Hepatic stellate cell (primary cell): ENCODE measurements around the gene PIGX.

Experiments
- DNase-seq: peaks from one replicate; pipeline ENCODE4 v3.0.0; 2011; ENCODE audit warnings: low spot score

Gene PIGX

GRCh38 chr3:196711838-196712513 lies at the start of gene PIGX, which contains the start of gene CEP19:
Gene PIGX (plus strand): TSS chr3:196712377.
Gene CEP19 (minus strand): TSS chr3:196712250. CDS start chr3:196708657, 3,593 bp downstream.
- DNase-seq: peak; percentile 95

- DNase-seq: peak; percentile 51
Measured at GRCh38 chr3:196662711-196663571, 49.2 kb upstream of the PIGX start.

GRCh38 chr3:196666001-196666867 lies 45.9 kb upstream of the PIGX start:
- DNase-seq: peak; percentile 39

- DNase-seq: no peak
Measured at GRCh38 chr3:196667056-196667825, 44.9 kb upstream of the PIGX start.

- DNase-seq: no peak
Measured at GRCh38 chr3:196670339-196670738, 41.8 kb upstream of the PIGX start.

- DNase-seq: no peak
Measured at GRCh38 chr3:196673632-196674031, 38.5 kb upstream of the PIGX start.

GRCh38 chr3:196677353-196677752 lies 34.8 kb upstream of the PIGX start:
- DNase-seq: no peak

- DNase-seq: no peak
Measured at GRCh38 chr3:196677931-196678330, 34.2 kb upstream of the PIGX start.

- DNase-seq: peak; percentile 65
Measured at GRCh38 chr3:196684548-196685407, 27.4 kb upstream of the PIGX start.

GRCh38 chr3:196686436-196686835 lies 25.7 kb upstream of the PIGX start:
- no peak for DNase-seq

GRCh38 chr3:196688349-196688748 lies 23.8 kb upstream of the PIGX start:
- peak; percentile 74 for DNase-seq

- no peak for DNase-seq
Measured at GRCh38 chr3:196689941-196690660, 22.1 kb upstream of the PIGX start.

GRCh38 chr3:196691386-196691785 lies 20.8 kb upstream of the PIGX start:
- DNase-seq: no peak

GRCh38 chr3:196694202-196694638 lies 18.0 kb upstream of the PIGX start:
- DNase-seq: peak; percentile 50

GRCh38 chr3:196694941-196695848 lies 17.0 kb upstream of the PIGX start:
- no peak for DNase-seq

GRCh38 chr3:196695849-196696226 lies 16.3 kb upstream of the PIGX start:
- DNase-seq: no peak

- DNase-seq: no peak
Measured at GRCh38 chr3:196697270-196697669, 14.9 kb upstream of the PIGX start.

GRCh38 chr3:196699749-196700148 lies 12.4 kb upstream of the PIGX start:
- DNase-seq: no peak

- DNase-seq: no peak
Measured at GRCh38 chr3:196700801-196701200, 11.4 kb upstream of the PIGX start.
